HG03025 (cell line): Measurements from ENCODE around the gene ZNF787.

ENCODE experiments used
- ATAC-seq: cut with Tn5 transposase; IDR thresholded peaks from one replicate; pipeline ENCODE4 v1.9.1; 2021; ENCODE audit warnings: mild to moderate bottlenecking, moderate library complexity; ENCODE audit not compliant: unreplicated experiment, low FRiP score

The ZNF787 gene

GRCh38 chr19:56123266-56123891, 2.3 kb upstream of the ZNF787 start:
- ATAC-seq: no peak

- ATAC-seq: peak; percentile 21
These were observed 520 bp downstream of the ZNF787 start for GRCh38 chr19:56120371-56121179.

GRCh38 chr19:56120002-56120370, 1.1 kb downstream of the ZNF787 start:
- ATAC-seq: no peak

- ATAC-seq: no peak
These were observed 1.5 kb downstream of the ZNF787 start for GRCh38 chr19:56119582-56119978.

DNA sequence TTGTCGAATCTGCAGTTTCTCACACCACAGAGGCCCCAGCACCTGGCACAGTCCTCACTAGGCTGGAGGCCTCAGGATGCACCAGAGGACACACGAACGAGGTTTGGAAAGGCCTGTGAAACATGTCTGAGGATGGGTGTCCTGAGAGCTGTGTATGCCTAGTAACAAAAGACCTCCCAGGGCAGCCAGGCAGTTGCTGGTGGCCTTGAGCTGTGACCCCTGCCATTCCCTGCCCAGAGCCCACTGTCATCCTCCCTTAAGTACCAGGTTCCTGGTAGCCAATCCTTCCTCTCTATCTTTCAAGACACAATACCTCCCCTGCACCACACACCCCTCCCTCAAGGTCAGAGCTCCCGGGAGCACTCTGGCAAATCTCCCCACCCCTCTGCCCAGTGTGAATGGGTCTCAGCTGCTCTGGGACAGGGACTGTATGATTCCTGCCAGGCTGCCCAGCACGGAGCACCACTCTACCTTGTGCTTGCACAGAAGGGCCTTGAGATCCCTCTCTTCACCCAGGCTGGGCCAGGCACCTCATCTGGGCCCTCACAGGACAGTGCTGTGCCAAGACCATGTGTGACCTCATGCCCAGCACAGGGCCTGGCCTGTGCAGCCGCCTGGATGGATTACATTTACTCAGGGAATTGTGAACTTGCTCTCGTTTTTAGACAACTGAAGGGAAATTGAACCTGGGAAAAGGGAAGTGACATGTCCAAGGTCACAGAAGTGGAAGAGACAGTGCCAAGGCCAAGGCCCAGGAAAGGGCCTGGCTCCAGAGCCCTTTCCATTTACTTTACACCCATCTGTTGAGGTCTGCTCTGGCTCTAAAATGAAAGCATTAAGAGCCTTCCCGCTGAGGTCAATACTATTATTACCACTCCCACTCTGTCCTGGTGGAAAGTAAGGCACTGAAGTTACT, 2.2 kb downstream of the ZNF787 start:
- no peak for ATAC-seq

- no peak for ATAC-seq
These were observed 3.2 kb downstream of the ZNF787 start for GRCh38 chr19:56117889-56118288.

GRCh38 chr19:56117376-56117884, 3.7 kb downstream of the ZNF787 start:
- no peak for ATAC-seq

- ATAC-seq: no peak
These were observed 4.5 kb downstream of the ZNF787 start for GRCh38 chr19:56116606-56117005.

- ATAC-seq: no peak
These were observed 5.6 kb downstream of the ZNF787 start for GRCh38 chr19:56115490-56115889.

- no peak for ATAC-seq
These were observed 6.4 kb downstream of the ZNF787 start for GRCh38 chr19:56114778-56115110.

DNA sequence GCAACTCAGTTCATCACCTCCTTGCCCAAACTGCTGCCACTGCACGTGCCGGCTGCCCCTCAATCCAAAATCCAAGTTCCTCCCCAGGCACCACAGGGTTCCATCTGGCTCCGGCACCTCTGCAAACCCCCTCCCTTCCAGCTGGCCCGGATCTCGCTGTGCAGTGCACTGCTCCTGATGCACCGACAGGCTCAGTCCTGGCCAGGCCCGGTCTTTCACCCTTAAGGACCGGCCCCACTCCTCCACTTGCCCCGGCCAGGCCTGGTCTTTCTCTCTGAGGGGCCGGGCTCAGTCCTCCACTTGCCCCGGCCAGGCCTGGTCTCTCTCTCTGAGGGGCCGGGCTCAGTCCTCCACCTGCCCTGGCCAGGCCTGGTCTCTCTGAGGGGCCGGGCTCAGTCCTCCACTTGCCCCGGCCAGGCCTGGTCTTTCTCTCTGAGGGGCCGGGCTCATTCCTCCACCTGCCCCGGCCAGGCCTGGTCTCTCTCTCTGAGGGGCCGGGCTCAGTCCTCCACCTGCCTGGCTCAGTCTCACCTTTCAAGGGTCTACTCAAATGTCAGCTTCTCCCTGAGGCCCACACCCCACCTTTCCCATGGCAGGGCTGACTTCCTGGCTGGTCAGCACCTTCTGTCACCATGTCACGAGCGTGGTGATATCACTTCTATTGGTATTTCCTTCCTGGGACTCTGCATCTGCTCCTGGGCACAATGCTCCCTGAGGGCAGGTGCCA, 6.9 kb downstream of the ZNF787 start:
- ATAC-seq: no peak

GRCh38 chr19:56113074-56113632, 7.9 kb downstream of the ZNF787 start:
- ATAC-seq: no peak

GRCh38 chr19:56112313-56112709, 8.8 kb downstream of the ZNF787 start:
- no peak for ATAC-seq

- ATAC-seq: peak; percentile 53
These were observed 9.3 kb downstream of the ZNF787 start for GRCh38 chr19:56111601-56112312.

- no peak for ATAC-seq
These were observed 10.3 kb downstream of the ZNF787 start for GRCh38 chr19:56110515-56111448.

- ATAC-seq: no peak
These were observed 11.9 kb downstream of the ZNF787 start for GRCh38 chr19:56109226-56109625.

DNA sequence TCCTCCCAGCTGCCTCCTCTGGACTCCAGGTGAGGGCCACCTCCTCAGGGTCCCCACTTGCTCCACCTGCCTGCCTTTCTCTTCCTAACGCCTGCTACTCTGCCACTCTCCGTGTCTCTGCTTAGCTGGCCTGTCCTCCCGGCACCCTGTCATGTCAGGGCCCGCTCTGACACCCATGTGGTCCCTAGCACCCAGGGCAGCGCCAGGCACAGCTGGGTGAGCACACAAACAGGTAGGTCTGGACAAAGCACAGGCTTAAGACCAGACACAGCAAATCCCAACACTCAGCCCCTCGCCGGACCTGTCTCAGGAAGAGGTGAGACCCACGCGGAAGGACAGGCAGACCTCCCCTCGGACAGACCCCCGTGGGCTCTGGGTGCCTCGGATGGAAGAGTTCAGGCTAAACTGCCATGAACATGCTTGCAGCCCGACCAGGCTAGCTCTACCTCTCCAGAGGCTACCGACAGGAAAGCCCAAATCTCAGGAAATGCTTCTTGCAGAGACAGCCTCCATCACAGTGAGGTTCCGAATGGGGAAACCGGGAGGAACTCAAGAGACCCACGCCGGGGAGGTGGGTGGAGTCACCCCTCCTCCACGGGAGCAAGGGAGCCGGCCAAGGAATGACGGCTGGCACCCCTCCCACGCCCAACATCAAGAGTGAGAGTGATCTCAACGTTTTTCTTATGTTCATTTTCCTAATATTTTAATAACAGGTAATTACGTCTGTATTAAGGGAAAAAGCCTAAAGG, 12.5 kb downstream of the ZNF787 start:
- no peak for ATAC-seq
